ENCODE data around the gene CENPC.
"Not testable (repeated sequence)": the region's sequence is repeated elsewhere in the genome, so short reads cannot be mapped to it uniquely, and the experiment has no call there.

Gene CENPC

GRCh38 chr4:67465032-67465762 lies 80.1 kb downstream of the CENPC start:
- DNase-seq = no peak

GRCh38 chr4:67460574-67460973 lies 84.7 kb downstream of the CENPC start:
- DNase-seq = no peak

GRCh38 chr4:67459164-67459563 lies 86.1 kb downstream of the CENPC start:
- DNase-seq = no peak

- no peak for DNase-seq
Observed at GRCh38 chr4:67456577-67457196, 88.6 kb downstream of the CENPC start.

GRCh38 chr4:67452846-67453205 lies 92.5 kb downstream of the CENPC start:
- not testable (repeated sequence) for DNase-seq

- DNase-seq = no peak
Observed at GRCh38 chr4:67452100-67452845, 93.0 kb downstream of the CENPC start.

- DNase-seq = no peak
Observed at GRCh38 chr4:67451464-67451863, 93.8 kb downstream of the CENPC start.

GRCh38 chr4:67448621-67449020 lies 96.7 kb downstream of the CENPC start:
- no peak for DNase-seq

- no peak for DNase-seq
Observed at GRCh38 chr4:67447873-67448272, 97.4 kb downstream of the CENPC start.

- no peak for DNase-seq
Observed at GRCh38 chr4:67446811-67447210, 98.5 kb downstream of the CENPC start.

- DNase-seq = not testable (repeated sequence)
Observed at GRCh38 chr4:67445881-67446280, 99.4 kb downstream of the CENPC start.

- DNase-seq = no peak
Observed at GRCh38 chr4:67438975-67439374, 106.3 kb downstream of the CENPC start.

GRCh38 chr4:67437974-67438713 lies 107.2 kb downstream of the CENPC start:
- DNase-seq = no peak

- DNase-seq = no peak
Observed at GRCh38 chr4:67436742-67437141, 108.6 kb downstream of the CENPC start.

- no peak for DNase-seq
Observed at GRCh38 chr4:67430989-67431388, 114.3 kb downstream of the CENPC start.

- DNase-seq = no peak
Observed at GRCh38 chr4:67428819-67429218, 116.5 kb downstream of the CENPC start.

Data from NCI-H1694 treated with DMSO at 0.1 percent for 48 hours (cell line).